ENCODE data around the gene GSTM4.
"Not testable (repeated sequence)": the region's sequence is repeated elsewhere in the genome, so short reads cannot be mapped to it uniquely, and the experiment has no call there.

GSTM4 gene

GRCh38 chr1:109664671-109665070 is 8.8 kb downstream of the GSTM4 start:
- no peaks in the 10 kb centered on the region for H3K36me3 ChIP-seq (ENCODE audit: insufficient read depth)
- H2AFZ ChIP-seq (ENCODE audit: low read depth) = no peak overlapping the region
- no peaks in the 10 kb centered on the region for H4K20me1 ChIP-seq (ENCODE audit: insufficient read depth)
- no peaks in the 10 kb centered on the region for H3K4me1 ChIP-seq (ENCODE audit: low read depth, poor library complexity, severe bottlenecking)
- no peak overlapping the region for H3K4me2 ChIP-seq
- H3K27ac ChIP-seq = no peak overlapping the region
- no peak overlapping the region for H3K9ac ChIP-seq
- TF ChIP-seq, protein P1, sequence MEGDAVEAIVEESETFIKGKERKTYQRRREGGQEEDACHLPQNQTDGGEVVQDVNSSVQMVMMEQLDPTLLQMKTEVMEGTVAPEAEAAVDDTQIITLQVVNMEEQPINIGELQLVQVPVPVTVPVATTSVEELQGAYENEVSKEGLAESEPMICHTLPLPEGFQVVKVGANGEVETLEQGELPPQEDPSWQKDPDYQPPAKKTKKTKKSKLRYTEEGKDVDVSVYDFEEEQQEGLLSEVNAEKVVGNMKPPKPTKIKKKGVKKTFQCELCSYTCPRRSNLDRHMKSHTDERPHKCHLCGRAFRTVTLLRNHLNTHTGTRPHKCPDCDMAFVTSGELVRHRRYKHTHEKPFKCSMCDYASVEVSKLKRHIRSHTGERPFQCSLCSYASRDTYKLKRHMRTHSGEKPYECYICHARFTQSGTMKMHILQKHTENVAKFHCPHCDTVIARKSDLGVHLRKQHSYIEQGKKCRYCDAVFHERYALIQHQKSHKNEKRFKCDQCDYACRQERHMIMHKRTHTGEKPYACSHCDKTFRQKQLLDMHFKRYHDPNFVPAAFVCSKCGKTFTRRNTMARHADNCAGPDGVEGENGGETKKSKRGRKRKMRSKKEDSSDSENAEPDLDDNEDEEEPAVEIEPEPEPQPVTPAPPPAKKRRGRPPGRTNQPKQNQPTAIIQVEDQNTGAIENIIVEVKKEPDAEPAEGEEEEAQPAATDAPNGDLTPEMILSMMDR (conservative IDR thresholded peaks at IDR 0.05; ENCODE audit: low read depth, low read length) = no peak
- H3K27me3 ChIP-seq (ENCODE audit: insufficient read depth, low read depth) = no peaks in the 10 kb centered on the region
- H3K4me3 ChIP-seq (IDR thresholded peaks at IDR 0.05; ENCODE audit: insufficient read depth, low read depth, low read length) = no peak overlapping the region
- no peaks in the 10 kb centered on the region for H3K79me2 ChIP-seq (ENCODE audit: insufficient read depth, low read depth)

- no peak within 1 kb of the TSS for H3K9ac ChIP-seq
- H3K4me3 ChIP-seq (IDR thresholded peaks at IDR 0.05; ENCODE audit: insufficient read depth, low read depth, low read length) = no peak within 1 kb of the TSS
- no peak within 1 kb of the TSS for H3K4me2 ChIP-seq
Observed at GRCh38 chr1:109667452-109668122, 11.7 kb downstream of the GSTM4 start, which contains the start of gene GSTM2. Gene GSTM2, plus strand, starts transcription at chr1:109668057. Its CDS starts 59 bp downstream, at chr1:109668116.

GRCh38 chr1:109668123-109668775 is 12.3 kb downstream of the GSTM4 start:
- H3K4me3 ChIP-seq (IDR thresholded peaks at IDR 0.05; ENCODE audit: insufficient read depth, low read depth, low read length) = no peak overlapping the region
- peaks cover 10% of the 10 kb centered on the region for H3K4me1 ChIP-seq (ENCODE audit: low read depth, poor library complexity, severe bottlenecking)

More at GRCh38 chr1:109667452-109668122, 11.7 kb downstream of the GSTM4 start, which contains the start of gene GSTM2:
- Histone ChIP-seq H3K27ac (no peak within 1 kb of the TSS), H3K4me1 (ENCODE audit: low read depth, poor library complexity, severe bottlenecking) (peaks cover 10% of the 10 kb centered on the region), H2AFZ (ENCODE audit: low read depth) (no peak within 1 kb of the TSS), H3K79me2 (ENCODE audit: insufficient read depth, low read depth) (no peaks in the 10 kb centered on the region), H4K20me1 (ENCODE audit: insufficient read depth) (no peaks in the 10 kb centered on the region), H3K36me3 (ENCODE audit: insufficient read depth) (no peaks in the 10 kb centered on the region), H3K27me3 (ENCODE audit: insufficient read depth, low read depth) (no peaks in the 10 kb centered on the region)
- TF ChIP-seq, protein P1 (conservative IDR thresholded peaks at IDR 0.05; ENCODE audit: low read depth, low read length) = no peak

GRCh38 chr1:109669246-109669948 is 13.5 kb downstream of the GSTM4 start:
- H3K9ac ChIP-seq = no peak overlapping the region
- H3K27me3 ChIP-seq (ENCODE audit: insufficient read depth, low read depth) = no peaks in the 10 kb centered on the region
- H3K36me3 ChIP-seq (ENCODE audit: insufficient read depth) = no peaks in the 10 kb centered on the region
- no peaks in the 10 kb centered on the region for H3K79me2 ChIP-seq (ENCODE audit: insufficient read depth, low read depth)
- H3K4me3 ChIP-seq (IDR thresholded peaks at IDR 0.05; ENCODE audit: insufficient read depth, low read depth, low read length) = no peak overlapping the region
- no peak overlapping the region for H3K4me2 ChIP-seq
- no peak overlapping the region for H3K27ac ChIP-seq
- H3K4me1 ChIP-seq (ENCODE audit: low read depth, poor library complexity, severe bottlenecking) = peaks cover 10% of the 10 kb centered on the region
- H2AFZ ChIP-seq (ENCODE audit: low read depth) = no peak overlapping the region
- H4K20me1 ChIP-seq (ENCODE audit: insufficient read depth) = no peaks in the 10 kb centered on the region
- TF ChIP-seq, protein P1 (conservative IDR thresholded peaks at IDR 0.05; ENCODE audit: low read depth, low read length) = no peak

More at GRCh38 chr1:109668123-109668775, 12.3 kb downstream of the GSTM4 start:
- no peaks in the 10 kb centered on the region for H3K27me3 ChIP-seq (ENCODE audit: insufficient read depth, low read depth)
- H3K9ac ChIP-seq = no peak overlapping the region
- no peaks in the 10 kb centered on the region for H3K36me3 ChIP-seq (ENCODE audit: insufficient read depth)
- H3K27ac ChIP-seq = no peak overlapping the region
- TF ChIP-seq, protein P1 (conservative IDR thresholded peaks at IDR 0.05; ENCODE audit: low read depth, low read length) = no peak
- H3K79me2 ChIP-seq (ENCODE audit: insufficient read depth, low read depth) = no peaks in the 10 kb centered on the region
- H4K20me1 ChIP-seq (ENCODE audit: insufficient read depth) = no peaks in the 10 kb centered on the region
- no peak overlapping the region for H2AFZ ChIP-seq (ENCODE audit: low read depth)
- no peak overlapping the region for H3K4me2 ChIP-seq

- not testable (repeated sequence) for H4K20me1 ChIP-seq (ENCODE audit: insufficient read depth); H3K27ac ChIP-seq; H3K4me3 ChIP-seq (IDR thresholded peaks at IDR 0.05; ENCODE audit: insufficient read depth, low read depth, low read length); H3K36me3 ChIP-seq (ENCODE audit: insufficient read depth); H3K79me2 ChIP-seq (ENCODE audit: insufficient read depth, low read depth); H3K27me3 ChIP-seq (ENCODE audit: insufficient read depth, low read depth); H2AFZ ChIP-seq (ENCODE audit: low read depth); H3K4me2 ChIP-seq; H3K9ac ChIP-seq
- peaks cover 10% of the 10 kb centered on the region for H3K4me1 ChIP-seq (ENCODE audit: low read depth, poor library complexity, severe bottlenecking)
Observed at GRCh38 chr1:109669949-109670302, 14.0 kb downstream of the GSTM4 start.
